Smooth muscle cell (in vitro differentiated cells): ENCODE measurements around the gene PROB1. TPM values are rescaled to one million over a fixed set of nuclear protein-coding genes. Genes with fewer than 3 reads are reported as not detected.

Source experiments
- DNase-seq: peaks from one replicate; lab custom pipeline; 2025; ENCODE audit not compliant: unreplicated experiment; lab: John Stamatoyannopoulos, UW
- H2AFZ ChIP-seq: fragments of 200-600 bp; sonication (generic); 2 replicates; pipeline ENCODE4 v1.6.0; 2016; ENCODE audit warnings: antibody characterized with exemption, low read depth, mild to moderate bottlenecking
- H3F3A ChIP-seq: fragments of 200-600 bp; sonication (generic); 2 replicates; pipeline ENCODE4 v1.6.0; 2017; ENCODE audit warnings: antibody characterized with exemption, low read depth
- H3K27ac ChIP-seq: fragments of 200-600 bp; sonication (generic); 2 replicates; pipeline ENCODE4 v1.5.1; 2016; ENCODE audit warnings: low read depth, mild to moderate bottlenecking
- H3K27me3 ChIP-seq: fragments of 200-600 bp; sonication (generic); 2 replicates; pipeline ENCODE4 v1.6.1; 2016; ENCODE audit warnings: low read depth, mild to moderate bottlenecking
- H3K36me3 ChIP-seq: fragments of 200-600 bp; sonication (generic); 2 replicates; pipeline ENCODE4 v1.5.1; 2016; ENCODE audit warnings: low read depth
- H3K4me1 ChIP-seq: fragments of 200-600 bp; sonication (generic); 2 replicates; pipeline ENCODE4 v1.5.1; 2016; ENCODE audit warnings: low read depth
- H3K4me2 ChIP-seq: fragments of 200-600 bp; sonication (generic); 2 replicates; pipeline ENCODE4 v1.6.0; 2016; ENCODE audit warnings: mild to moderate bottlenecking
- H3K4me3 ChIP-seq: fragments of 200-600 bp; sonication (generic); 2 replicates; pipeline ENCODE4 v1.5.1; 2016; ENCODE audit warnings: mild to moderate bottlenecking
- H3K79me2 ChIP-seq: fragments of 200-600 bp; sonication (generic); 2 replicates; pipeline ENCODE4 v1.6.0; 2016; ENCODE audit warnings: low read depth, mild to moderate bottlenecking
- H3K9ac ChIP-seq: fragments of 200-600 bp; sonication (generic); 2 replicates; pipeline ENCODE4 v1.6.0; 2016; ENCODE audit warnings: low read depth
- H3K9me3 ChIP-seq: fragments of 200-600 bp; sonication (generic); replicated peaks from 2 replicates; pipeline ENCODE4 v1.5.1; 2016; ENCODE audit warnings: low read depth
- H4K20me1 ChIP-seq: fragments of 200-600 bp; sonication (generic); 2 replicates; pipeline ENCODE4 v1.6.0; 2016; ENCODE audit warnings: low read depth
- CTCF ChIP-seq: fragments of 200-600 bp; sonication (generic); IDR thresholded peaks from 2 replicates; pipeline ENCODE4 v1.5.1; 2017; ENCODE audit warnings: borderline replicate concordance, mild to moderate bottlenecking, antibody characterized with exemption; ENCODE audit not compliant: insufficient read depth, poor library complexity, severe bottlenecking
- WGBS: methylation state at CpG from one replicate; pipeline ENCODE4 v1.1.7; 2016; ENCODE audit warnings: low lambda C conversion rate; 5-methylcytosine and 5-hydroxymethylcytosine counted together
- polyA plus RNA-seq: library from polyadenylated mRNA; unstranded; fragments of >200 nt; fragmentation: Nextera tagmentation; extraction: Ambion mirVana; gene quantifications from 2 replicates; pipeline ENCODE4 v1.2.1, GENCODE V29; 2016
- total RNA-seq: library from RNA; depleted of rRNA; stranded (reverse); fragments of >200 nt; gene quantifications from 2 replicates; pipeline ENCODE4 v1.2.3, GENCODE V29; 2014

The PROB1 gene
- total and polyA plus RNA-seq, 2 experiments from 2014 or later = 0.90 to 3.8 TPM

- Histone ChIP-seq H3K4me3 (peak overlapping the region; percentile 81), H3K9me3 (no peaks in the 10 kb centered on the region), H3F3A (peaks cover 6% of the 10 kb centered on the region), H3K9ac (no peak overlapping the region), H3K36me3 (no peaks in the 10 kb centered on the region), H3K4me1 (peaks cover 21% of the 10 kb centered on the region), H3K27ac (no peak overlapping the region), H3K4me2 (peak overlapping the region; percentile 95), H4K20me1 (peaks cover 70% of the 10 kb centered on the region), H2AFZ (no peak overlapping the region), H3K27me3 (no peaks in the 10 kb centered on the region), H3K79me2 (peaks cover 75% of the 10 kb centered on the region)
- TF ChIP-seq CTCF = no peak
- 92% methylated on average over 2 of the region's 2 CpGs for whole genome bisulfite sequencing
- DNase-seq = no peak
These were observed 50.7 kb downstream of the PROB1 start for GRCh38 chr5:139344177-139344576.

GRCh38 chr5:139343476-139343875, 51.4 kb downstream of the PROB1 start:
- H3K79me2 ChIP-seq = peaks cover 68% of the 10 kb centered on the region
- H3F3A ChIP-seq = peaks cover 10% of the 10 kb centered on the region
- peak overlapping the region; percentile 81 for H3K4me3 ChIP-seq
- H3K36me3 ChIP-seq = no peaks in the 10 kb centered on the region
- peak overlapping the region; percentile 95 for H3K4me2 ChIP-seq
- no peak for DNase-seq
- no peaks in the 10 kb centered on the region for H3K27me3 ChIP-seq
- H4K20me1 ChIP-seq = peaks cover 63% of the 10 kb centered on the region
- peak overlapping the region; percentile 99 for H3K9ac ChIP-seq
- no peak overlapping the region for H2AFZ ChIP-seq
- H3K4me1 ChIP-seq = peaks cover 21% of the 10 kb centered on the region
- no peak for TF ChIP-seq CTCF
- no peak overlapping the region for H3K27ac ChIP-seq
- no peaks in the 10 kb centered on the region for H3K9me3 ChIP-seq
- 94% methylated on average over 9 of the region's 9 CpGs for WGBS

- Histone ChIP-seq H3K27me3 (no peaks in the 10 kb centered on the region), H3K9me3 (no peaks in the 10 kb centered on the region), H3K4me1 (peaks cover 21% of the 10 kb centered on the region), H4K20me1 (peaks cover 52% of the 10 kb centered on the region), H3K4me3 (peak overlapping the region; percentile 81), H3K27ac (peak overlapping the region; percentile 98), H3F3A (peaks cover 10% of the 10 kb centered on the region), H3K36me3 (no peaks in the 10 kb centered on the region), H3K9ac (peak overlapping the region; percentile 99), H3K79me2 (peaks cover 57% of the 10 kb centered on the region), H3K4me2 (peak overlapping the region; percentile 95), H2AFZ (no peak overlapping the region)
- no peak for TF ChIP-seq CTCF
- DNase-seq = no peak
- WGBS = under 1% methylated on average over 16 of the region's 16 CpGs
These were observed 52.5 kb downstream of the PROB1 start for GRCh38 chr5:139342423-139342723.

- H3K9ac ChIP-seq = peak within 1 kb of the TSS; percentile 99
- peak within 1 kb of the TSS; percentile 98 for H3K27ac ChIP-seq
- H3K4me2 ChIP-seq = peak within 1 kb of the TSS; percentile 95
- H3K4me3 ChIP-seq = peak within 1 kb of the TSS; percentile 81
- peaks cover 52% of the 10 kb centered on the region for H3K79me2 ChIP-seq
- DNase-seq = peak; percentile 86
- peaks cover 21% of the 10 kb centered on the region for H3K4me1 ChIP-seq
- peak; percentile 51 for TF ChIP-seq CTCF
- WGBS = 1% methylated on average over 53 of the region's 66 CpGs
- no peaks in the 10 kb centered on the region for H3K27me3 ChIP-seq
- no peaks in the 10 kb centered on the region for H3K9me3 ChIP-seq
- H3K36me3 ChIP-seq = no peaks in the 10 kb centered on the region
- H2AFZ ChIP-seq = no peak within 1 kb of the TSS
- H4K20me1 ChIP-seq = peaks cover 47% of the 10 kb centered on the region
- H3F3A ChIP-seq = peaks cover 10% of the 10 kb centered on the region
These were observed 53.0 kb downstream of the PROB1 start, which contains the start of gene PAIP2 for GRCh38 chr5:139341689-139342422. TSS of gene PAIP2 (plus strand) at chr5:139341854. CDS start at chr5:139363785, 21,931 bp downstream.
